Measurements from ENCODE around the gene PIAS1.

PIAS1 gene

DNA sequence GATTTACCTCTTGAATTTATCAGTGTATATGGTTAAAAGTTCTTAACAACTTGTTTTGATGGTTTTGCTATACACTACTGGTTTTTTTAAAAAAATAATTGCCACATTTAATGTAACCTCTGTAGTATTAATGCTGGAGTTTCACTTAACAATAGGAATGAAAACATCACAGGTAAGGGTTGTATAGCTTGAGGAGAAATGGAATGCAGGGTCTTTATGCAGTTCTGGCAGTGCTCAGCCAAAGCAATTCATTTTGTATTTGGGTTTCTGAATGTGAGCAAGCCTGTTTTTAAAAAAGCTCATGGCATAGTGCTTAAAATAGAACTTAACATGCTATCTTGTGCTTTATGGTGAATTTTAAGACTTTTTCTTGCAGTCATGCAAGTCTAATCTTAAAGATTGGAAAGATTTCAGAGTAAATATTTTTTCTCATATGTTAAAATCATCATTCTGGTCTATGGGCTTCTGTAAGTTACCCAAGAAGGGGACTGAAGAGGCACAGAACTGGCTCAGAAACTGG, 8.9 kb downstream of the PIAS1 start:
- DNase-seq (ENCODE audit: low spot score), result no peak

DNA sequence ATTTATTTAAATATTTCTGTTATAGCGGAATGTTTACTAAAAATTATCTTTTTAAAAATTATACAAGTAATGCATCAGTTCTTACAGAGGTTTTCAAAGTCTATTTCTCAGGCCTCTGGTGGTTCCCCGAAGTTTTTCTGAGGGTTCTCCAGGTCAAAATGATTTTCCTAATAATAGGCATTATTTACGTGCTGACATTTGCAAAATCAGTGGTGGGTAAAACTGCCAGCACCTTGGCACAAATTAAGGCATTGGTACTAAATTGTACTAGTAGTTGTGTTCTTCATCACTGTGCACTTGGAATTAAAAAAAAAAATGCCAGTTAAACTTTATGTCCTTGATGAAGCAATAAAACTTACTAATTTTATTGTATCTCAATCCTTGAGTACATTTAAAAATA, 9.5 kb downstream of the PIAS1 start:
- no peak for DNase-seq (ENCODE audit: low spot score)

DNA sequence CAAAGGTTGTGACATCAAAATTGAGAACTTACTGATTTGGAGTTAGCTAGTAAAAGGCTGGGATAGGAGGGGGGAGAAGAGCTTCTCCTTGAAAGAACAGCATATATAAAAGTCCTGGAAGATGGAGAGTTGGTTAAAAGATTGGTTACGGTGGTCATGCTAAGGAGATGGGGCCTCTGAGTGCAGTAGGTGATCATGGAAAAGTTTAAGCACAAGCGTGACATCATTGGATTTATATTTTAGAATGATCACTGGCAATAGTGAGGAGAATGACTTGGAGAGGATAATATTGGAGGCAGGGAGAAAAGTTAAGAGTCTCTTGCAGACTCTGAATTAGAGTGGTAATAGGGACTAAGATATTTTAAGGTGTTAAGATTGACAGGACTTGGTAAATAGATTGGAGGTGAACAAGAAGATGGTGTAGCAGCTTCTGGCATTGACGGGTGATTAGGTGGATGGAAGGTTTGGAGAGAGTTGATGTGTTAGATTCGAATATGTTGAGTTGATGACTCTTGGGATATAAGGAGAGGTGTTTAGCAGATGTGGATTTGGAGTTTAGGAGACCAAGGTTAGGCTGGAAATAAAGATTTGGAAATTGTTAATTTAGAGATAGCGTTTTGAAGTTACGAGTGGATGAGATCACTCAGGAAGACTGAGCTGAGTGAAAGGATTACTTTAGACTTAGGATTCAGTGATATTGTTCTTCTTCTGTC, 19.6 kb downstream of the PIAS1 start:
- no peak for DNase-seq (ENCODE audit: low spot score)

DNA sequence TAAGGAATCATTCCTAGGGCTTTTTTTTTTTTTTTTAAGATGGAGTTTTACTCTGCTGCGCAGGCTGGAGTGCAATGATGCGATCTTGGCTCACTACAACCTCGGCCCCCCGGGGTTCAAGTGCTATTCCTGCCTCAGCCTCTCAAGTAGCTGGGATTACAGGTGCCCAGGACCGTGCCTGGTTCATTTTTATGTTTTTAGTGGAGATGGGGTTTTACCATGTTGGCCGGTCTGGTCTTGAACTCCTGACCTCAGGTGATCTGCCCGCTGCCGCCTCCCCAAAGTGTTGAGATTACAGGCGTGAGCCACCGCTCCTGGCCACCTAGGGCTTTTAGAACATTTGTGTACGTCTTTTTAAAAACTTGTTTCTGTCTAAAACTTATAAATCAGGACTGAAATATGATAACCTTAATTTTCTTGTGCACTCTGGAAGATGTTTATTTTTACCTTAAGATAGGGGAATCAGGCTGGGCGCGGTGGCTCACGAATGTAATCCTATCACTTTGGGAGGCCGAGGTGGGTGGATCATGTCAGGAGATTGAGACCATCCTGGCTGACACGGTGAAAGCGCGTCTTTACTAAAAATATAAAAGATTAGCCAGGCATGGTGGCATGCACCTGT, 21.8 kb downstream of the PIAS1 start:
- no peak for DNase-seq (ENCODE audit: low spot score)

DNA sequence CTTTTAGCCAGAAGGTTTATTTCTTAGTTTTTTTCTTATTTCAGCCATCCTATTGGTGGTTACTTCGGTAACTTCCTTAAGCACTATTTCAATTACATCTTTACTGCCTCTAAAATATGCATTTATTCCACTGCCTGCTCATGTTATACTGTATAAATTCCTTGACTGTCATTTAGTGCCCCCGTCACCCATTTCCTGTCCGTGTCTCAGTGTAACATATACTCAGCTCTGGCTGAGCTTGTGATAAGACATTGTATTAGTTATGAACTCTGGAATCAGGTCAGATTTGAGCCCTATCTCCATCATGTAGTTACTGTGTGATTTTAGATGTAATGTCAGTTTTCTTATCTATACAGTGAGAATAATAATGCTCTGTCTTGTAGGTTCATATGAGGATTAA, 24.2 kb downstream of the PIAS1 start:
- DNase-seq (ENCODE audit: low spot score), result no peak

DNA sequence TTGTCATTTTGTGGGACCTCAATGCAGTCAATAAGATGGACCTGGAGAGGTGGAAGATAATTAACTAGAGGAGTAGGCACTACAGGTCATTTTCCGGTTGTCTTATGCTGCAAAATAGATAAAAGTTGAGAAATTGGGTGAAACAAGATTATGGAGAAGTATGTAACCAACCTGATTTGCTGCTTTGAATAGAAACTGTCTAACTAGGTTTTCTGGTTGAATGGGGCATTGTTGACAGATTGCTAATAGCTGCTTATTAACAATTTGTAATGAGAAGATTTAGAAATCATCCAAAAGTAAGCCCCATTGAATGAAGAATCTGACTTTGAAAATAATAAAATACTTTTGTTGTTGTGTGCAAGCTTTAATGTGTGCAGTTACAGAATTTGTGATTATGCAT, 26.2 kb downstream of the PIAS1 start:
- DNase-seq (ENCODE audit: low spot score), result no peak

DNA sequence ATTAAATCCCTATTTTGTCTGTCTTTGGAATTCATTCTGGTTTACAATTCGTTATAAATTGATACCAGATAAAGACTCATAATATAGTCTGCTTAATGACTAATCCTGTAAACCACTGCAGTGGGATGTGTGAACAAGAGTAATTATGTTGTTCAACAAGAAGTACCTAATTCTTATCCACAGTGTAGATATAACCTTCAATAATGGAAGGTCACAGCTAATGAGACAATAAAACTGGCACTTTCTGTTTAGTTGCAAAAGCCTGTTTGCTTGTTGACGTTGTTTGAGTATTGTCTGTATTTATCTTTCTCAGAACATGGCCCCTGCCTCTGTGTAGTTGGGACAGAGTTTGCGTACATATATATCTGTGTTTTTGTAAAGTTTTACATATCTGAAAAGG, 26.7 kb downstream of the PIAS1 start:
- no peak for DNase-seq (ENCODE audit: low spot score)

DNA sequence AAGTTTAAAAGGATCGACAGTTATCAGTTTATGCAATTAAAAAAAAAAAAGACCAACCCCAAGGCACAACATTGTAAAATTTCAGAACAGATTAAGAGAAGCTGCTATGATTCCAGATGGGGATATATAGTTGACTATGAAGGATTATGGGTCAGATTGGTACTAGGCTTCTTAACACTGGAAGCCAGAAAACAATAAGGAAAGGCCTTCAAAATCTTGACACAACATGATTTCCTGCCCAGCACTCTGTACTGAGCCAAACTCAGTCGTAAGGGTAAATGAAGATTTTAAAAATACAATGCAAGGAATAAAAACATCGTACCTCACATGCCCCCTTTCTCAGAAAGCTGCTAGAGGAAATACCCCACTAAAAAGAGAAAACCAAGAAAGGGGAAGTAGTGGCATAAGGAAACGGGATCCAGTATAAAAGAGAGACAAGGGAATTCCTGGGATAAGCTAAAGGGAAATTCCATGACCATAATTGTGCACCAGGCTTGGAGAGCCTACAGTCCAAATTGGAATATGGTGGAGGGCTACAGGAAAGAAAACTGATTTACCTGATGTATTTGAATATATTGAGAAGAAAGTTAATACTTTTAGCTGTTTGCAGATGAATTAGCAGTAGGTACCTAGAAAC, 27.9 kb downstream of the PIAS1 start:
- no peak for DNase-seq (ENCODE audit: low spot score)

DNA sequence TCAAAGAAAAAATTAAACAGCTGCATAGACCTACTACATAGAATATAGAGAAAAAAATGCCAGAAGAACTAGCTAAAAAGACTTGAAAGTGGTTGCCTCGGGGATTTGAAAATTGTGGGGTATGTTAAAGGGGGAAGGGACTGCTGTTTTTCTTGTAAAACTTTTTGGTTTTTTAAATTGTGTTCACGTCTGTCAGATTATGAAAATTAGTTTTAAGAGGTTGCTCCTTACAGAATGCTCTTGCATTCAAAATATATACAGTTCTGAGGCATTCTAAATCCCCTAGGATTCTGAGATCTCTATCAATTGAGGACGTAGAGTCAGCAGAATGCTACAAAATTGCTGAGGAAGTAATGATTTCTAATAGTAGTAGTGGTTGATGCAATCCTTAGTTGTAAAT, 28.6 kb downstream of the PIAS1 start:
- no peak for DNase-seq (ENCODE audit: low spot score)

DNA sequence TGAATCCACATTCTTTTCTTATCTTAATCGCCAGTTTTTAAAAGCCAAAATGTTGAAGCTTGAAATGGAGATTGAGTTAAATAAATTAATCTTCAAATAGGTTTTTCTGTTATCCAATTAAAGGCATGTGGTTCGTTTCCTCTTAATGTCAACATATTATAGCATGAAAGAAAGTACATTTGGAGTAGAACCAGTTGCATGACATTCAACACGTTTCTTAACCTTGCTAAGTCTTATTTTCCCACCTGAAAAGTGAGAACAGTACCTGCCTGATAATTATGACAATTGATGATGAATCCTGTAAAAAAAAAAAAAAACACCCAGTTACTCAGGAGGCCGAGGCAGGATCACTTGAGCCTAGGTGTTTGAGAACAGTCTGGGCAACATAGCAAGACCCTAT, 29.3 kb downstream of the PIAS1 start:
- no peak for DNase-seq (ENCODE audit: low spot score)

DNA sequence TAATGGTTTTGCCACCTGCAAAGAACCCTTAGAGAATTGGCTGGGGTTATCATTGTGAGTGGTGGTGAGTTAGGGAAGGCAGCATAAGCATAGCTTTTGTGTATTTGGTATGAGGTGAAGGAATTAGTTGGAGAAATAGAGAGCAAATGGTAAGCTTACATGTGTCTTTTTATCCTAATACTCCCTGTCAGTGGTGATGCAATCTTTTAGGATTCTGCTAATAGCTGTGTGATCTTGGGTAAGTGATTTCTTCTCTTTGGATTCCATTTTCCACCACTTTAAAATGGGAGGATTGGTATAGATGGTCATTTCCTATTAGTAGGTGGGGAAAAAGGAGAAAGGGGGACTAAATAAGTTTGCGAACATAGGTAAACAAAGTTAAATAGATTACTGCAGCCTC, 30.9 kb downstream of the PIAS1 start:
- DNase-seq (ENCODE audit: low spot score), result no peak

DNA sequence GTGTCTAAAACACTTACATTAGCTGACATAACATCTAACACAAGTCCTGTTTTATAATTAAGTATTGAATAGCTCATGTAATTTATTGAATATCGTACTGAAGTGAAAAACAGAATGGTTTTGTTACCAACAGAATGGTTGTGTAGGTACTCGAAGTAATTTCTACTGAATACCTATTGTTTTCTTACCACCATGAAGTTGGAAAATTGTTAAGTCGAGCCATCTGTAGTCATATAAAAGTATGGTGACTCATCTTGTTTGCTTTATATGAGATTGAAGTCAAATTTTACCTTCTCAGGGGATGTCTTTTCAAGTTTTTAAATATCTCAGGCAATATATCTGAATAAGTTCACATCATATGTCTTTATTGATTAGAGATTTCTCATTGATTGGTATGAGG, 37.6 kb downstream of the PIAS1 start:
- DNase-seq (ENCODE audit: low spot score), result no peak

DNA sequence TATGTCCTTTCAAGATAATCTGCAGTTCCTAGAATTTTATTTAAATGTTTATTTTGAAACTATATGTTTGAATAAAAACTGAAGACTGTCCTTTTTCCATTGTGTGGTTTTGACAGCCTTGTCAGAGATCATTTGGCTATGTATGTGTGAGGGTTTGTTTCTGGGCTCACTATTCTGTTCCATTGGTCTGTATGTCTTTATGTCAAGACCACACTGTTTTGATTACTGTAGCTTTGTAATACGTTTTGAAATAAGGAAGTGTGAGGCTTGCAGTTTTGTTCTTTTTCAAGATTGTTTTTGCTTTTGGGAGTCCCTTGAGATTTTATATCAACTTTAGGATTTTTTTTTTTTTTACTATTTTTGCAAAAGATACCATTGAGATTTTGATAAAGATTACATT, 42.0 kb downstream of the PIAS1 start:
- no peak for DNase-seq (ENCODE audit: low spot score)

DNA sequence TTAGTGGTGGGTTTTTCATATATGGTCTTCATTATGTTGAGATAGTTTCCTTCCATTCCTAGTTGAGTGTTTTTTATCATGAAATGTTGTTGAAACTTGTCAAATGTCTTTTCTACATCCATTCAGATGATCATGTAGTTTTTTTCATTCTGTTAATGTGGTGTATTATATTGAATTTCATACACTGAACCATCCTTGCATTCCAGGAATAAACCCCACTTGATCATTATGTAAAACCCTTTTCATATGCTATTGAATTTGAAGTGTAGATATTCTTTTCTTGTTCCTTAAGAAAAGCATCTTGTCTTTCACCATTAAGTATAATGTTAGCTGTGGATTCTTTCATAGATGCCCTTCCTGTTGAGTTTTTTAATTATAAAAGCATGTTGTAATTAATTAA, 42.9 kb downstream of the PIAS1 start:
- DNase-seq (ENCODE audit: low spot score), result no peak

DNA sequence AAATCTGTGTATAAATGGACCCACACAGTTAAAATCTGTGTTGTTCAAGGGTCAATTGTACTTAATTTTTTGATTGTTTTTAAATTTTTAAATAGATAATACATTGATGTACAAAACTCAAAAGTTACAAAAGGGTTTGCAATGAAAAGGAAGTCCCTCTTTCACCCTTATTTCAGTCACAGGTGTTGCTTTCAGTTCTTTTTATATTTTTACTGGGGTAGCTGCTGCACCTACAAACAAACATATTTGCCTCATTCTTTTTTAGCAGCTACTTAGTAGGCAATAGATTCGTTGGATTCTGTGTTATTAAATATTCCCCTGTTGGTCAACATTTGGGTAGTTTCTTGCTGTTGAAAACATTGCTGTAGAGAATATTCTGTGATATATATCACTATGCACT, 44.4 kb downstream of the PIAS1 start:
- no peak for DNase-seq (ENCODE audit: low spot score)

DNA sequence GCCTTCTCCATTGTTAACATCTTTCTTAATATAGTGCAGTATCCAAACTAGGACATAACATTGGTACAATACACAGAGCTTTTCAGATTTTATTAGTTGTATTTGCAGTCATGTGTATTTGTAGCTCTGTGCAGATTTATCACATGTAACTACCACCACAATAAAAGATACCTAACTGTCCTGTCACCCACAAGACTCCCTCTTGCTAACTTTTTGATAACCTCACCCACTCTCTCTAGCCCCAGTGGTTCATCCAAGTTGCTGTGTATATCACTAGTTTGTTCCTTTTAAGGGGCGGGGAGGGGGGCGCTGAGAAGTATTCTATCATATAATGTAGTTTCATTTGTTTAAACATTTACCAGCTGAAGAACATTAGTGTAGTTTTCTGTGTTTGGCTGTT, 46.1 kb downstream of the PIAS1 start:
- no peak for DNase-seq (ENCODE audit: low spot score)

DNA sequence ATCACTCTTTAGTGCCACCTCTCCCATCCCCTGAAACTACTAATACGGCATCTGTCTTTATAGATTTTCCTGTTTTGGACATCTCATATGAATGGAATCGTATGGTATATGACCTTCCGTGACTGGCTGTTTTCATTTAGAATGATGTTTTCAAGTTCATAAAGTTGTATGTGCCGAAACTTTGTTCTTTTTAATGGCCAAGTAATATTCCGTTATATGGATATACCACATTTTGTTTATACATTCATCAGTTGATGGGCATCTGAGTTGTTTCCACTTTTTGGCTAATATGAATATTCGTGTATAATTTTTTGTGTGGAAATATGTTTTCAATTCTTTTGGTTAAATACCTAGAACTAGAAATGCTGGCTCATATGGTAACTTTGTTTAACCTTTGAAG, 49.5 kb downstream of the PIAS1 start:
- DNase-seq (ENCODE audit: low spot score), result no peak

DNA sequence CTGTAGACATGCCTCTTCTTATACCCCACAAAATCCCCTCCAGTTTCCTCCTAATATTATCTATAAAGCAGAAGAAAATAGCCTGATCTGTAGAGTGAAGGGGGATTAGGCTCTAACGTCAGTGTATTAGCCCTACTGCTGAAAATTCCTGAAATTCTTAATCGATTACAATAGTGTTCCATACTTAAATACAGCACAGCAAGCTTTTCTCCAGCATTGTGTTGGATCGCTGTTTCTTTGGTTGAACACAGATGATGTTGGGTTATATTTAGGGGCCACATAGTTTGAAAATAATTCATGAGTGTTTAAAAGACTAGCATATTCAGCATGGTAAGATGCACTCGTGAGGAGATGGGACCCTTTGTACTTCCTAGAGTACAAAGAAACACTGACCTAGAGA, 52.5 kb downstream of the PIAS1 start:
- DNase-seq (ENCODE audit: low spot score), result no peak

DNA sequence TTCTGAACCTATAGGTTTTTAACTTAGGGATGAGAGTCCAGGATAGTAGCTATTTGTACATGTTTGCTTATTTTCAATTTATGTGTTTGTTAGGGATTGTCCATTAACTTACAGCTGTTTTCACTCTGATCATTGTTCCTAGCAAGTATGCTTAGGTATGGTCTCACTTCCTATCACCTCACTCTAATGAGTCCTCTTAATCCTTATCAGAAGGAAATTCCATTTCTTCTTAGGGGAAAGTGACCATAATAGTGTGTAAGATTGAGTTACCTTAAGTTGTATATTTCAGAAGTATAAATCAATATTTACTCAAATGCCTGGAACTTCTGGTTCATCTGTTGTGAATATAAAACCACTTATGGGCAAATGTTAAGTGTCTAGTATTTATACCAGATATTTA, 53.0 kb downstream of the PIAS1 start:
- no peak for DNase-seq (ENCODE audit: low spot score)

DNA sequence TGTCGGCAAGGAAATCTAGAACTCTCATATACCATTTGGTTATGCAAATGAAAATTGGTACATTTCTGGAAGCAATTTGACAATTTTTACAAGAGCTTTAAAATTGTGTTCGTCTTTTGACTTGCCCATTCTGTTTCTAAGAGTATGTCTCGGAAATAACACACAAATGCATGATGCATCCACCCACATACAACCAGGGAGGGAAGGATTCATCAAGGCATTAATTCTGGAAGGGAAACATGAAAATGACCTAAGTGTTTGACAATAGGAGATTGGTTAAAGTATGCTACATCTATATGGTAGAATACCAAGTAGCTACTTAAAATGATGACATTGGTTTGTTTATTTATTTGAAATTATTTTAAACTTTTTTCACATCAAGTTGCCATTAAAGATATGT, 58.6 kb downstream of the PIAS1 start:
- DNase-seq (ENCODE audit: low spot score), result no peak

DNA sequence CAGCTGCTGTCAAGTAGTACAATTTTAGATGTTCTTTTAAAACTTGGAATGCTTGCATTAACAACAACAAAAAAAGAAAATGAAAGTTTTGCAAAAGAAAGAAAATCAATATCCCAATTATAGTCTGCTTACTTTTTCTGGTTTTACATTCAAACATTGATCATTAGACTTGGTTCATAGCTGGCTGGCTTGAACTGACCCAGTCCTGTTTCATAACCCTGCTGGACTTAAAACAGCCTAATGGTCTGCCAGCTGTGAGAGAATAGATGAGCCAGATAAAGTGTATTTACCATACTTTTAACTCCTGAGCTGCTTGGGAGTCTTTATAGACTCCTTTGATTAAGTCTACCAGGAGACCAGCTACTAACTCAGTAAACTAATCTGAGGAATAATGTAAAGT, 59.2 kb downstream of the PIAS1 start:
- no peak for DNase-seq (ENCODE audit: low spot score)

DNA sequence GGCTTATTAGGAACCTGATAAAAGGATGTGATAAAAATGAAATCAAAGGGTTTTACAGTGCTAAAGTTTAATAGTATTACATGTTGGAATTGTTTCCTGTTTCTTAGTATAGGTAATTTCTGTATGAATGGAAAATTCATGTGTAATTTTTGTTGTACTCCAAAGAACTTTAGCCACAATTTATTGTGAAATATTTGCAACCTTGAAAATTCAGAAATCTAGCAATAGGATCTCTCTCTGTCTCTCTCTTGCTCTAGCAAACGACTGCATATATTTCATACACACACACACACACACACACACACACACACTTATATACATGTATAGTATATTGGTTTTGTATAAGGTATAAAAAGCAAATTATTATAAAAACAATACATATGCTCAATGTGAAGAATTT, 59.6 kb downstream of the PIAS1 start:
- DNase-seq (ENCODE audit: low spot score), result no peak

DNA sequence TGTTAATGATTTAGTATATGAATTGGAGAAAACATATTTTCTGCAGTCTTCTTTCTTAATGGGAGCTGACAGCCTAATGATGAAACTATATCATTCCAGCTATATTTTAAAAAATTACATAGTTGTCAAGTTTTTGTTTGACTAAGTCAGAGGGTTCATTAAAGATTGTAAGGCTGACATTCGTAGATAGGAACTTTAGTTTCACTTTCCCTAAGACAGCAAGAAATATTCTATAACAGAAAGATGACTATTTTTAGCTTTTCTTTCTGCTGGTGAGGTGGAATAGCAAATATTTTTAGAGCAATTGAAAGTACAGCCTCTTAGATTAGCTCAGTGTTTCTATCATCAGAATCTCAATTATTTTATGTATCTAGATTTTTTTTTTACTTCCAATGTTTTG, 60.2 kb downstream of the PIAS1 start:
- DNase-seq (ENCODE audit: low spot score), result no peak

DNA sequence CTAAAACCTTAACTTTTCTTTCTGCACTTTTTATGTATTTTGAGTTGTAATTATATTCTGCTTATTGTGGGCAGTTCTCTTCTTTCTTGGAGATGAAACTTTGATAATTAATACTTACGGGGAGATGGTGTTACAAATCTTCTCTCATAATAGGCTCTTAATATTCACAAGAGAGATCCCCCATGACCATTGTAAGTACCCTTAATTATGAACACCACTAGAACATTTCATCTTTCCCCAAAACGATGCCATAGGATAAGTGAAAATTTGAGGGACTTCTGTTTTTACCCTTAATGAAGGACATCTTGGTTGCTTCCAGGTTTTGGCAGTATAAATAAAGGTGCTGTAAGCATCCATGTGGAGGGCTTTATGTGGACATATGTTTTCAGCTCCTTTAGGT, 60.7 kb downstream of the PIAS1 start:
- no peak for DNase-seq (ENCODE audit: low spot score)
